ENCODE measurements around the gene TPSD1. TPM values are rescaled to one million over a fixed set of nuclear protein-coding genes. Genes with fewer than 3 reads are reported as not detected.
"Not testable (repeated sequence)": the region's sequence is repeated elsewhere in the genome, so short reads cannot be mapped to it uniquely, and the experiment has no call there.

TPSD1 gene
- polyA plus RNA-seq, 1 donor = 0.49 TPM

DNA sequence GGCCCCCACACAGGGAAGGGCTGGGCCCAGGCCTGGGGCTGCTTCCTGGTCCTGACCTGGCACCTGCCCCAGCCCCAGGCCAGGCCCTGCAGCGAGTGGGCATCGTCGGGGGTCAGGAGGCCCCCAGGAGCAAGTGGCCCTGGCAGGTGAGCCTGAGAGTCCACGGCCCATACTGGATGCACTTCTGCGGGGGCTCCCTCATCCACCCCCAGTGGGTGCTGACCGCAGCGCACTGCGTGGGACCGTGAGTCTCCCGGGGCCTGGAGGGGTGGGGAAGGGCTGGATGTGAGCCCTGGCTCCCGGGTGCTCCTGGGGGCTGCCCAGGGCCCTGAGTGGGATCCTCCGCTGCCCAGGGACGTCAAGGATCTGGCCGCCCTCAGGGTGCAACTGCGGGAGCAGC, 14.8 kb upstream of the TPSD1 start:
- not testable (repeated sequence) for DNase-seq (ENCODE audit: low read depth)

- not testable (repeated sequence) for DNase-seq (ENCODE audit: low read depth)
Observed at GRCh38 chr16:1243363-1243762, 12.5 kb upstream of the TPSD1 start.

GRCh38 chr16:1243907-1244850, 11.7 kb upstream of the TPSD1 start:
- DNase-seq (ENCODE audit: low read depth) = not testable (repeated sequence)

DNA sequence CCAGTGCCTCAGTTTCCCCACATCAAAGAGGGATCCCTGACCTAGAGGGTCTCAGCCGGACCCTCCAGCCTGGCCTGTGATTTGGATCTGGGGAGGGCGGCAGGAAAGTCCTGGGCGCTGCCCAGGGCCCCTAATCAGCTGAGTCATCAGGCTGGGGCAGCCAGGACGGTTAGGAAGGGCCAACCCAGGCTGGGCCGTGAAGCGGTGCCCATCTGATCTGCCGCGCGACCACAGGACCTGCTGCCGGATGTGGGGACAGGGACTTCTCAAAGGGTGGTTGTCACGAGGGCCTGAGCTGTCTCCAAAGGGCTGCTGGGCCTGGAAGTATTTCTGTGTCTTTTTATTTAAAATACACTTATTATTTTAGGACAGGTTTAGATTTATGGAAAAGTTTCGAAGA, 11.0 kb upstream of the TPSD1 start:
- no peak for DNase-seq (ENCODE audit: low read depth)

- DNase-seq (ENCODE audit: low read depth) = no peak
Observed at GRCh38 chr16:1245452-1246020, 10.3 kb upstream of the TPSD1 start.

GRCh38 chr16:1247903-1248537, 7.8 kb upstream of the TPSD1 start:
- DNase-seq (ENCODE audit: low read depth) = not testable (repeated sequence)

- DNase-seq (ENCODE audit: low read depth) = not testable (repeated sequence)
Observed at GRCh38 chr16:1249031-1249755, 6.7 kb upstream of the TPSD1 start.

GRCh38 chr16:1253701-1254364, 2.0 kb upstream of the TPSD1 start:
- DNase-seq (ENCODE audit: low read depth) = not testable (repeated sequence)

GRCh38 chr16:1254821-1255220, 1.0 kb upstream of the TPSD1 start:
- DNase-seq (ENCODE audit: low read depth) = not testable (repeated sequence)

- DNase-seq (ENCODE audit: low read depth) = not testable (repeated sequence)
Observed at GRCh38 chr16:1256296-1256873, 516 bp downstream of the TPSD1 start.

- no peak for DNase-seq (ENCODE audit: low read depth)
Observed at GRCh38 chr16:1256874-1257322, 1.0 kb downstream of the TPSD1 start.

DNA sequence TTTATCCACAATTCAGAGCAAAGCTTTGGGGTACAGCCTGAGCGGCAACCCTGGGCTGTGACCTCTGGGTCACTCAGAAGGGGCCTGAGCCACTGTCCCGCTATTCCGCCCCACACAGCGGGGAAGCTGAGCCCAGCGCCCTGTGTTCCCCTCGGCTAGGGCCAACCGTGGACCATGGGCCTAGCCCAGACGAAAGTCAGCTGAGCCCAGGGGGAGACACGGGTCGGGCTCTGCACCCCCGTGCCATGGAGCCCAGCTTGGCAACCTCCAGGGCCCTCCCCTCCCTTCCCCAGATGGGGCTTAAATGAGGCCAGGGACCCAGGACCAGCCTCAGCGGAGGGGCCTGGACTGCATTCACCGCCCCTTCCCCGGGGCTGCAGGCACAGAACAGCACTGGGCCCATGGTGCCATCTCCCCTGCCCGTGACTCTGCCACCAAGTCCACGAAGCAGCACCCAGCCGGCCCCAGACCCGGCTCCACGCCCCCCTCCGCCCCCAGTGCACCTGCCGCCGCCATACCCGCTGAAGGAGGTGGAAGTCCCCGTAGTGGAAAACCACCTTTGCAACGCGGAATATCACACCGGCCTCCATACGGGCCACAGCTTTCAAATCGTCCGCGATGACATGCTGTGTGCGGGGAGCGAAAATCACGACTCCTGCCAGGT, 1.8 kb downstream of the TPSD1 start:
- no peak for DNase-seq (ENCODE audit: low read depth)

GRCh38 chr16:1258225-1258600, 2.3 kb downstream of the TPSD1 start:
- no peak for DNase-seq (ENCODE audit: low read depth)

- DNase-seq (ENCODE audit: low read depth) = no peak
Observed at GRCh38 chr16:1258906-1259759, 3.3 kb downstream of the TPSD1 start.

- no peak for DNase-seq (ENCODE audit: low read depth)
Observed at GRCh38 chr16:1259760-1260068, 3.8 kb downstream of the TPSD1 start.

- DNase-seq (ENCODE audit: low read depth) = no peak
Observed at GRCh38 chr16:1260101-1260680, 4.3 kb downstream of the TPSD1 start.

- DNase-seq (ENCODE audit: low read depth) = no peak
Observed at GRCh38 chr16:1261131-1261892, 5.4 kb downstream of the TPSD1 start.

DNA sequence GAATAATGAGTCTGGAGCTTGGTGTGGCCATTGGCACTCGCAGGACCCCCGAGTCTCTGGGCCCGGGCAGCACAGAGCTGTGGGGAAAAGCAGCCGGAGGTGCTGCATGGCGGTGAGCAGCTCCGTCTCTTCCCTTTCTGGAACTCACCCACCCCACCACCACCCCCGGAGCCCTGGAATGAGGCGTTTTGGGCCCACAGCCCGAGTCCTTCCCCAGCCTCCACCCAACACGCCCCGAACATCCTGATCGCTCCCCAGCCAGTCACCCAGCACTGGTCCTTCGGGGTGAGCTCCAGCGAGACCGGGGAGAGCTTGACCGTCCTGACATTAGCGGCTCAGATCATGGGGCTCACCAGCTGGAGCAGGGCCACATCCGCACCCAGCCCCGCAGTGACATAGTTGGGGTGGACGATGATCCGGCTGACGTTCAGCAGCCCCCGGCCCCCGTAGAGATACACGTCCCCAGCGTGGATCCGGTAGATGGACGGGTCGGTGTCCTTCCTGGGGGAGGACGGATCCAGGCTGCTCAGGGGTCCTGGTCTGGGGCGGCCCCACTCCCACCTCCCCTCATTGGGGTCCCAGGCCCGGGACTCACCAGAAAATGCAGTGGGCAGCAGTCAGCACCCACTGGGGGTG, 6.5 kb downstream of the TPSD1 start:
- DNase-seq (ENCODE audit: low read depth) = no peak

Data from forelimb muscle (tissue), 1 donor.